SK-N-SH (cell line): ENCODE results near the gene TBL1X. TPM values are rescaled to one million over a fixed set of nuclear protein-coding genes. Genes with fewer than 3 reads are reported as not detected.

ENCODE experiments used
- CTCF ChIA-PET: fragments of 300-600, 350-600 bp; formaldehyde crosslinking; extraction: SDS; loops from one replicate; lab custom pipeline; 2021; lab: Yijun Ruan, JAX
- POLR2A ChIA-PET: fragments of 350-600 bp; sonication (Branson Sonifier 250); formaldehyde crosslinking; extraction: SDS; loops from one replicate; lab custom pipeline; 2020; ENCODE audit warnings: antibody characterized with exemption, inconsistent platforms; lab: Yijun Ruan, JAX
- DNase-seq: peaks from one replicate; pipeline ENCODE4 v3.0.0; 2012
- H2AFZ ChIP-seq: fragments of 200-600 bp; sonication (generic); 2 replicates; pipeline ENCODE4 v1.8.1; 2016; ENCODE audit warnings: antibody characterized with exemption, mild to moderate bottlenecking, low read depth
- H3F3A ChIP-seq: fragments of 200-600 bp; sonication (generic); replicated peaks from 2 replicates; pipeline ENCODE3; 2016; ENCODE audit warnings: antibody characterized with exemption, mild to moderate bottlenecking; ENCODE audit not compliant: insufficient read depth
- H3K27ac ChIP-seq, 2 experiments: fragments of 200-500 bp in 1 of 2; fragments of 200-600 bp in 1 of 2; sonication (Bioruptor generic) in 1 of 2; sonication (generic), shearing (Covaris generic) in 1 of 2; 2 replicates each; pipeline versions ENCODE4 v1.5.1 to v1.6.1; 2014 to 2016; ENCODE audit warnings: low read depth in 2 of 2, inconsistent platforms in 1 of 2, low read length in 1 of 2, mild to moderate bottlenecking in 1 of 2, mixed read lengths in 1 of 2
- H3K27me3 ChIP-seq: fragments of 200-600 bp; sonication (generic), shearing (Covaris generic); 2 replicates; pipeline ENCODE4 v1.6.1; 2016; ENCODE audit warnings: mixed run types; ENCODE audit not compliant: insufficient read depth
- H3K36me3 ChIP-seq, 2 experiments: fragments of 200-500 bp in 1 of 2; fragments of 200-600 bp in 1 of 2; sonication (Bioruptor generic) in 1 of 2; sonication (generic) in 1 of 2; replicated peaks in 1 of 2; 2 replicates each; pipeline versions ENCODE3 to v1.5.1; 2014 to 2016; ENCODE audit warnings: low read length in 1 of 2, mild to moderate bottlenecking in 1 of 2; ENCODE audit not compliant: insufficient read depth in 2 of 2, control insufficient read depth in 1 of 2
- H3K4me1 ChIP-seq, 2 experiments: fragments of 200-500 bp in 1 of 2; fragments of 200-600 bp in 1 of 2; sonication (Bioruptor generic) in 1 of 2; sonication (generic), shearing (Covaris generic) in 1 of 2; 2 replicates each; pipeline versions ENCODE4 v1.5.1 to v1.6.1; 2014 to 2016; ENCODE audit warnings: low read depth in 1 of 2, low read length in 1 of 2, mixed run types in 1 of 2; ENCODE audit not compliant: insufficient read depth in 2 of 2, control insufficient read depth in 1 of 2
- H3K4me2 ChIP-seq: fragments of 200-600 bp; sonication (generic), shearing (Covaris generic); 2 replicates; pipeline ENCODE4 v1.6.1; 2017; ENCODE audit warnings: mixed run types
- H3K4me3 ChIP-seq, 2 experiments: fragments of 200-500 bp in 1 of 2; fragments of 200-600 bp in 1 of 2; sonication (Bioruptor generic) in 1 of 2; sonication (generic), shearing (Covaris generic) in 1 of 2; 2 replicates each; pipeline versions ENCODE4 v1.5.1 to v1.8.1; 2014 to 2016; ENCODE audit warnings: low read depth in 2 of 2, inconsistent platforms in 1 of 2, low read length in 1 of 2, mild to moderate bottlenecking in 1 of 2, mixed read lengths in 1 of 2, moderate library complexity in 1 of 2
- H3K79me2 ChIP-seq: fragments of 200-600 bp; sonication (generic); 2 replicates; pipeline ENCODE4 v1.8.1; 2017; ENCODE audit warnings: mild to moderate bottlenecking; ENCODE audit not compliant: insufficient read depth
- H3K9ac ChIP-seq: fragments of 200-600 bp; sonication (generic); 2 replicates; pipeline ENCODE4 v1.6.1; 2017; ENCODE audit warnings: mixed run types
- H3K9me2 ChIP-seq: fragments of 200-600 bp; sonication (generic); 2 replicates; pipeline ENCODE4 v1.6.1; 2017; ENCODE audit warnings: mixed run types
- H3K9me3 ChIP-seq: fragments of 200-600 bp; sonication (generic); 2 replicates; pipeline ENCODE4 v1.6.1; 2017; ENCODE audit warnings: mixed run types, mild to moderate bottlenecking, moderate library complexity
- H4K20me1 ChIP-seq: fragments of 200-600 bp; sonication (generic); 2 replicates; pipeline ENCODE4 v1.6.1; 2017; ENCODE audit warnings: mild to moderate bottlenecking, mixed run types; ENCODE audit not compliant: insufficient read depth
- EP300 ChIP-seq, 2 experiments: IDR thresholded peaks; 2 replicates each; pipeline versions ENCODE4 v1.4.0 to v1.6.1; 2012; ENCODE audit warnings: borderline replicate concordance in 1 of 2, low read depth in 1 of 2, low read length in 1 of 2
- FOXJ3 ChIP-seq: sonication (generic); formaldehyde crosslinking; IDR thresholded peaks from 2 replicates; pipeline ENCODE4 v1.5.1; 2020; ENCODE audit warnings: mild to moderate bottlenecking, missing genetic modification reagents
- GABPA ChIP-seq: IDR thresholded peaks from 2 replicates; pipeline ENCODE4 v1.4.0; 2012; ENCODE audit warnings: low read depth, mild to moderate bottlenecking
- GATA2 ChIP-seq: sonication (generic); formaldehyde crosslinking; IDR thresholded peaks from 2 replicates; pipeline ENCODE4 v1.5.0; 2020; ENCODE audit warnings: mild to moderate bottlenecking, missing genetic modification reagents
- JUND ChIP-seq: IDR thresholded peaks from 2 replicates; pipeline ENCODE4 v1.4.0; 2012
- NFIC ChIP-seq: IDR thresholded peaks from 2 replicates; pipeline ENCODE4 v1.4.0; 2012; ENCODE audit warnings: borderline replicate concordance
- NRF1 ChIP-seq: IDR thresholded peaks from 2 replicates; pipeline ENCODE4 v1.6.1; 2012; ENCODE audit warnings: low read depth, mild to moderate bottlenecking, low read length
- POLR2AphosphoS5 ChIP-seq: IDR thresholded peaks from 2 replicates; pipeline ENCODE4 v1.6.1; 2012; ENCODE audit warnings: low read depth, low read length
- RAD21 ChIP-seq: IDR thresholded peaks from 2 replicates; pipeline ENCODE4 v1.6.1; 2012; ENCODE audit warnings: mild to moderate bottlenecking, low read length
- RXRA ChIP-seq: IDR thresholded peaks from 2 replicates; pipeline ENCODE4 v1.4.0; 2012; ENCODE audit warnings: low read depth, mild to moderate bottlenecking, borderline replicate concordance
- SIN3A ChIP-seq: IDR thresholded peaks from 2 replicates; pipeline ENCODE4 v1.6.1; 2012; ENCODE audit warnings: low read depth, mild to moderate bottlenecking, low read length, moderate library complexity, borderline replicate concordance
- TEAD4 ChIP-seq: IDR thresholded peaks from 2 replicates; pipeline ENCODE4 v1.4.0; 2012; ENCODE audit warnings: mild to moderate bottlenecking, borderline replicate concordance; ENCODE audit not compliant: insufficient read depth
- YY1 ChIP-seq: IDR thresholded peaks from 2 replicates; pipeline ENCODE4 v1.4.0; 2012; ENCODE audit warnings: low read depth, mild to moderate bottlenecking
- whole genome bisulfite sequencing: methylation state at CpG from one replicate; pipeline ENCODE4 v1.1.6; 2017; ENCODE audit warnings: low lambda C conversion rate; 5-methylcytosine and 5-hydroxymethylcytosine counted together
- polyA plus RNA-seq, 3 experiments: library from polyadenylated mRNA; depleted of rRNA; stranded (reverse); fragments of >200 nt; gene quantifications; 2 replicates each; pipeline ENCODE4 v1.2.3, GENCODE V29; 2012
- TF ChIP-seq, protein P1 (sequence below): IDR thresholded peaks from 2 replicates; pipeline ENCODE4 v1.4.0; 2012; ENCODE audit warnings: low read depth, borderline replicate concordance
- TF ChIP-seq, protein P2 (sequence below): IDR thresholded peaks from 2 replicates; pipeline ENCODE4 v1.6.1; 2012; ENCODE audit warnings: mild to moderate bottlenecking, low read depth, low read length, moderate library complexity
- TF ChIP-seq, protein P3 (sequence below): fragments of 150-350 bp; IDR thresholded peaks from 2 replicates; pipeline ENCODE4 v1.6.1; 2016; ENCODE audit warnings: mild to moderate bottlenecking, low read depth, low read length
- TF ChIP-seq, protein P4 (sequence below): IDR thresholded peaks from 2 replicates; pipeline ENCODE4 v1.4.0; 2012; ENCODE audit warnings: low read depth

The TBL1X gene
- polyA plus RNA-seq, 1 of the 3 experiments (the other 2 are of a cell fraction): 10.6 TPM

DNA sequence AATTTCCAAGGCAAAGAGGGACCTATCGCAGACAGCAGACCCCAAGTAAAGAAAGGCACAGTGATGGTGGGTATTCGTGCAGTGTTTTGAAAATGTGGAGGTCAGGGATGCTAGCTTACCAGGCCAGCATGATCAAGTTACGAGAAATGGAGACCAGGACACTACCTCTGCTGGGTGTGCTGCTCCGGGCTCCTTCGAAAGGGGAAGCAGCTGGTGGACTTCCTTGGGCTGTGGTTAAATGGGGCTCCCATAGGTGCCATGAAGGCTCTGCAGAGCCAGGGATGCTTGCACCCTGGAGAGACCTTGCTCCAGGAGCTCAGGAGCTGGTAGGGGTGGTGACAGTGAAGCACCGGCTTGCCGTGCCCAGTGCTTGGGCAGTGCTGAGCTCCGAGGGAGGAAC, 68.8 kb downstream of the TBL1X start:
- Histone ChIP-seq H3K9me2 (no peaks in the 10 kb centered on the region), H2AFZ (no peak overlapping the region), H3K4me3 (no peak overlapping the region), H3K27ac (no peak overlapping the region), H3K79me2 (peaks cover 25% of the 10 kb centered on the region; the same call in 1 of the 2 replicates), H3K9me3 (no peaks in the 10 kb centered on the region), H4K20me1 (no peaks in the 10 kb centered on the region; the same call in 1 of the 2 replicates), H3K27me3 (no peaks in the 10 kb centered on the region), H3K4me2 (no peak overlapping the region), H3F3A (no peaks in the 10 kb centered on the region), H3K4me1 (peaks cover 0 to 16% of the 10 kb centered on the region in 2 experiments; a peak in 2 of 4 replicates), H3K9ac (no peak overlapping the region), H3K36me3 (no peaks in the 10 kb centered on the region)
- WGBS: 55% methylated on average over 8 of the region's 8 CpGs
- ChIA-PET POLR2A (no interaction called here), CTCF (no interaction called here)
- no peak for TF ChIP-seq NRF1
- TF ChIP-seq FOXJ3: no peak
- no peak for TF ChIP-seq GABPA
- TF ChIP-seq, protein P1, sequence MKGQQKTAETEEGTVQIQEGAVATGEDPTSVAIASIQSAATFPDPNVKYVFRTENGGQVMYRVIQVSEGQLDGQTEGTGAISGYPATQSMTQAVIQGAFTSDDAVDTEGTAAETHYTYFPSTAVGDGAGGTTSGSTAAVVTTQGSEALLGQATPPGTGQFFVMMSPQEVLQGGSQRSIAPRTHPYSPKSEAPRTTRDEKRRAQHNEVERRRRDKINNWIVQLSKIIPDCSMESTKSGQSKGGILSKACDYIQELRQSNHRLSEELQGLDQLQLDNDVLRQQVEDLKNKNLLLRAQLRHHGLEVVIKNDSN: no peak
- TF ChIP-seq YY1: no peak
- no peak for TF ChIP-seq GATA2 (CRISPR knock-in tag)
- no peak for TF ChIP-seq POLR2AphosphoS5
- no peak for TF ChIP-seq RAD21
- TF ChIP-seq NFIC: no peak
- TF ChIP-seq TEAD4: no peak
- no peak for TF ChIP-seq RXRA
- TF ChIP-seq, protein P2, sequence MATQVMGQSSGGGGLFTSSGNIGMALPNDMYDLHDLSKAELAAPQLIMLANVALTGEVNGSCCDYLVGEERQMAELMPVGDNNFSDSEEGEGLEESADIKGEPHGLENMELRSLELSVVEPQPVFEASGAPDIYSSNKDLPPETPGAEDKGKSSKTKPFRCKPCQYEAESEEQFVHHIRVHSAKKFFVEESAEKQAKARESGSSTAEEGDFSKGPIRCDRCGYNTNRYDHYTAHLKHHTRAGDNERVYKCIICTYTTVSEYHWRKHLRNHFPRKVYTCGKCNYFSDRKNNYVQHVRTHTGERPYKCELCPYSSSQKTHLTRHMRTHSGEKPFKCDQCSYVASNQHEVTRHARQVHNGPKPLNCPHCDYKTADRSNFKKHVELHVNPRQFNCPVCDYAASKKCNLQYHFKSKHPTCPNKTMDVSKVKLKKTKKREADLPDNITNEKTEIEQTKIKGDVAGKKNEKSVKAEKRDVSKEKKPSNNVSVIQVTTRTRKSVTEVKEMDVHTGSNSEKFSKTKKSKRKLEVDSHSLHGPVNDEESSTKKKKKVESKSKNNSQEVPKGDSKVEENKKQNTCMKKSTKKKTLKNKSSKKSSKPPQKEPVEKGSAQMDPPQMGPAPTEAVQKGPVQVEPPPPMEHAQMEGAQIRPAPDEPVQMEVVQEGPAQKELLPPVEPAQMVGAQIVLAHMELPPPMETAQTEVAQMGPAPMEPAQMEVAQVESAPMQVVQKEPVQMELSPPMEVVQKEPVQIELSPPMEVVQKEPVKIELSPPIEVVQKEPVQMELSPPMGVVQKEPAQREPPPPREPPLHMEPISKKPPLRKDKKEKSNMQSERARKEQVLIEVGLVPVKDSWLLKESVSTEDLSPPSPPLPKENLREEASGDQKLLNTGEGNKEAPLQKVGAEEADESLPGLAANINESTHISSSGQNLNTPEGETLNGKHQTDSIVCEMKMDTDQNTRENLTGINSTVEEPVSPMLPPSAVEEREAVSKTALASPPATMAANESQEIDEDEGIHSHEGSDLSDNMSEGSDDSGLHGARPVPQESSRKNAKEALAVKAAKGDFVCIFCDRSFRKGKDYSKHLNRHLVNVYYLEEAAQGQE: no peak
- TF ChIP-seq EP300 (IDR thresholded peaks at IDR 0.05; ENCODE audit: borderline replicate concordance in 1 of 2, low read depth in 1 of 2, low read length in 1 of 2): no peak
- no peak for TF ChIP-seq JUND
- TF ChIP-seq, protein P3, sequence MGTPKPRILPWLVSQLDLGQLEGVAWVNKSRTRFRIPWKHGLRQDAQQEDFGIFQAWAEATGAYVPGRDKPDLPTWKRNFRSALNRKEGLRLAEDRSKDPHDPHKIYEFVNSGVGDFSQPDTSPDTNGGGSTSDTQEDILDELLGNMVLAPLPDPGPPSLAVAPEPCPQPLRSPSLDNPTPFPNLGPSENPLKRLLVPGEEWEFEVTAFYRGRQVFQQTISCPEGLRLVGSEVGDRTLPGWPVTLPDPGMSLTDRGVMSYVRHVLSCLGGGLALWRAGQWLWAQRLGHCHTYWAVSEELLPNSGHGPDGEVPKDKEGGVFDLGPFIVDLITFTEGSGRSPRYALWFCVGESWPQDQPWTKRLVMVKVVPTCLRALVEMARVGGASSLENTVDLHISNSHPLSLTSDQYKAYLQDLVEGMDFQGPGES: no peak
- TF ChIP-seq, protein P4, sequence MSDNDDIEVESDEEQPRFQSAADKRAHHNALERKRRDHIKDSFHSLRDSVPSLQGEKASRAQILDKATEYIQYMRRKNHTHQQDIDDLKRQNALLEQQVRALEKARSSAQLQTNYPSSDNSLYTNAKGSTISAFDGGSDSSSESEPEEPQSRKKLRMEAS: no peak
- TF ChIP-seq SIN3A: no peak
- DNase-seq: no peak
